Fibroblast of lung (primary cell): ENCODE data around the gene H6PD. TPM values are rescaled to one million over a fixed set of nuclear protein-coding genes. Genes with fewer than 3 reads are reported as not detected.

Source experiments
- DNase-seq, 2 donors: peaks; one replicate each; pipeline versions ENCODE4 v3.0.0 to v3.0.0-alpha.2; 2010; ENCODE audit warnings: low read depth in 2 of 2
- H2AFZ ChIP-seq: 2 replicates; pipeline ENCODE4 v1.5.1; 2012; ENCODE audit warnings: low read length, control low read depth, inconsistent platforms
- H3K27ac ChIP-seq: 2 replicates; pipeline ENCODE4 v1.5.1; 2011; ENCODE audit warnings: low read length, control low read depth; ENCODE audit not compliant: insufficient read depth
- H3K27me3 ChIP-seq: 2 replicates; pipeline ENCODE4 v1.5.1; 2011; ENCODE audit warnings: mild to moderate bottlenecking, low read length; ENCODE audit not compliant: control insufficient read depth, insufficient read depth
- H3K36me3 ChIP-seq: 2 replicates; pipeline ENCODE4 v1.5.1; 2011; ENCODE audit warnings: low read length; ENCODE audit not compliant: control insufficient read depth, insufficient read depth
- H3K4me1 ChIP-seq: 2 replicates; pipeline ENCODE4 v1.5.1; 2011; ENCODE audit warnings: low read length; ENCODE audit not compliant: control insufficient read depth, insufficient read depth; ENCODE audit errors: extremely low read depth
- H3K4me2 ChIP-seq: 2 replicates; pipeline ENCODE4 v1.5.1; 2011; ENCODE audit warnings: low read length, control low read depth; ENCODE audit not compliant: insufficient read depth; ENCODE audit errors: extremely low read depth
- H3K4me3 ChIP-seq, 4 experiments: fragments of 200-600 bp in 1 of 4; sonication (generic) in 1 of 4; replicated peaks in 1 of 4; 2 replicates each; pipeline ENCODE4 v1.5.1; 2011 to 2016; ENCODE audit warnings: low read length in 4 of 4, low read depth in 3 of 4, mild to moderate bottlenecking in 3 of 4, control low read depth in 2 of 4, inconsistent platforms in 1 of 4, mixed read lengths in 1 of 4; ENCODE audit not compliant: insufficient read depth in 1 of 4; ENCODE audit errors: control extremely low read depth in 1 of 4
- H3K79me2 ChIP-seq: 2 replicates; pipeline ENCODE4 v1.5.1; 2012; ENCODE audit warnings: mild to moderate bottlenecking, low read length, inconsistent platforms; ENCODE audit not compliant: control insufficient read depth, insufficient read depth
- H3K9ac ChIP-seq: 2 replicates; pipeline ENCODE4 v1.5.1; 2011; ENCODE audit warnings: mild to moderate bottlenecking, low read length, control low read depth; ENCODE audit not compliant: insufficient read depth
- H3K9me3 ChIP-seq: 2 replicates; pipeline ENCODE4 v1.5.1; 2012; ENCODE audit warnings: low read depth, low read length; ENCODE audit not compliant: control insufficient read depth, insufficient read depth
- H4K20me1 ChIP-seq: 2 replicates; pipeline ENCODE4 v1.5.1; 2011; ENCODE audit warnings: low read length; ENCODE audit not compliant: control insufficient read depth, insufficient read depth; ENCODE audit errors: extremely low read depth
- EZH2 ChIP-seq: IDR thresholded peaks from 2 replicates; pipeline ENCODE4 v1.5.1; 2012; ENCODE audit warnings: low read length, control low read depth, mild to moderate bottlenecking; ENCODE audit errors: missing control alignments
- polyA plus RNA-seq, 2 donors: library from polyadenylated mRNA; depleted of rRNA in 1 of 2; stranded (reverse) in 1 of 2; unstranded in 1 of 2; fragments of >200 nt; gene quantifications; 2 replicates each; pipeline ENCODE4 v1.2.1, GENCODE V29; 2011 to 2012; ENCODE audit warnings: missing spikeins in 1 of 2
- total RNA-seq: library from RNA; depleted of rRNA; stranded (reverse); fragments of >200 nt; gene quantifications from 2 replicates; pipeline ENCODE4 v1.2.1, GENCODE V29; 2014
- TF ChIP-seq, protein P1 (sequence below), 2 donors: IDR thresholded peaks in 1 of 2; conservative IDR thresholded peaks in 1 of 2; 1 replicate in 1 of 2; 2 replicates in 1 of 2; pipeline ENCODE4 v1.5.1; 2011 to 2012; ENCODE audit warnings: low read length in 2 of 2, control low read depth in 1 of 2, inconsistent platforms in 1 of 2, low read depth in 1 of 2, mild to moderate bottlenecking in 1 of 2

Gene H6PD
- total and polyA plus RNA-seq, 2 donors (not counting 1 experiment from before 2014, with no cell fraction given), result 15.2 to 23.5 TPM

DNA sequence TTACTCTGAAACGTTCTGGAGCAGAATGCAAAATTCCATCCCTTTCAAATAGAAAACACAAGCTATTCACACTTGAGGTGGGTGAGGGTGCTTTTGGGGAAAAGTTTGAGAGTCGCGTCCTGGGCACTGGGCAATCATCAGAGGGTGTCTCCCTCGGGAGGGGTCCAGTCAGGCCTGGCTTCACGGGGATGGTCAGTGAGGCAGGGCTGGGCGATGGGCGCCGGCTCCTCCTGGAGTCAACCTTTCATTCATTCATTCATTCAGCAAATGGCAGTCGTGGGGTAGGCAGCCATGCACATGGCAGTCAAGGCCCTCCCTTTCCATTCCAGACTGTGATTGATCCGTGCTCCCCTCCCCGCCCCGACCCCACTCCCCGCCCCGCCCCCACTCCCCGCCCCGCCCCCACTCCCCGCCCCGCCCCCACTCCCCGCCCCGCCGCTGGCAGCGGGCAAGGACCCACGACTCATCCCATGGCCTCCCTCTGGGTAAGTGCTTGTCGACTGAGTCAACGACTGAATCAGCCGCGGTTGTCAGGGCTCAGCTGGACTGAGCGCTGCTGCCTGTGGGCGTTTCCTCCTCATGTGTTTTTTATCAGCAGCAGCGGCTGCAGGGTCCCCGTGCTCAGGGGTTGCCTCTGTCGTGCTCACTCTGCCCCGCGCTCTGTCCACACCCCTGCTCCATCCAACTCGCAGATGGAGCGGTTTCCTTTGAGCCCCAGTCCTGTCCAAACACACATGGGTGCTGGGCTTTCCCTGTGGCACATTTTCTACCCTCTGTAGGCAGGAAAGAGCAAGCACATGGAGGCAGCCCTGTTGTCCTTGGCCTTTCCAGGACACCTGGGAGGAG is 45.7 kb downstream of the H6PD start:
- Histone ChIP-seq H3K9ac (no peak overlapping the region), H2AFZ (peak overlapping the region; percentile 58), H3K4me2 (peak overlapping the region; percentile 34), H3K27ac (peak overlapping the region; percentile 91), H3K4me3 (no peak overlapping the region), H3K27me3 (no peaks in the 10 kb centered on the region), H3K9me3 (no peaks in the 10 kb centered on the region), H3K79me2 (no peaks in the 10 kb centered on the region), H3K4me1 (peaks cover 37% of the 10 kb centered on the region), H3K36me3 (no peaks in the 10 kb centered on the region), H4K20me1 (no peaks in the 10 kb centered on the region)
- TF ChIP-seq EZH2, result no peak
- TF ChIP-seq, protein P1, sequence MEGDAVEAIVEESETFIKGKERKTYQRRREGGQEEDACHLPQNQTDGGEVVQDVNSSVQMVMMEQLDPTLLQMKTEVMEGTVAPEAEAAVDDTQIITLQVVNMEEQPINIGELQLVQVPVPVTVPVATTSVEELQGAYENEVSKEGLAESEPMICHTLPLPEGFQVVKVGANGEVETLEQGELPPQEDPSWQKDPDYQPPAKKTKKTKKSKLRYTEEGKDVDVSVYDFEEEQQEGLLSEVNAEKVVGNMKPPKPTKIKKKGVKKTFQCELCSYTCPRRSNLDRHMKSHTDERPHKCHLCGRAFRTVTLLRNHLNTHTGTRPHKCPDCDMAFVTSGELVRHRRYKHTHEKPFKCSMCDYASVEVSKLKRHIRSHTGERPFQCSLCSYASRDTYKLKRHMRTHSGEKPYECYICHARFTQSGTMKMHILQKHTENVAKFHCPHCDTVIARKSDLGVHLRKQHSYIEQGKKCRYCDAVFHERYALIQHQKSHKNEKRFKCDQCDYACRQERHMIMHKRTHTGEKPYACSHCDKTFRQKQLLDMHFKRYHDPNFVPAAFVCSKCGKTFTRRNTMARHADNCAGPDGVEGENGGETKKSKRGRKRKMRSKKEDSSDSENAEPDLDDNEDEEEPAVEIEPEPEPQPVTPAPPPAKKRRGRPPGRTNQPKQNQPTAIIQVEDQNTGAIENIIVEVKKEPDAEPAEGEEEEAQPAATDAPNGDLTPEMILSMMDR (conservative IDR thresholded peaks at IDR 0.05 in 1 of 2, IDR thresholded peaks at IDR 0.05 in 1 of 2; ENCODE audit: low read depth in 1 of 2, low read length in 2 of 2), result peak in 1 of 2 donors; percentile 13
- DNase-seq, result peak; percentile 89 to 95

DNA sequence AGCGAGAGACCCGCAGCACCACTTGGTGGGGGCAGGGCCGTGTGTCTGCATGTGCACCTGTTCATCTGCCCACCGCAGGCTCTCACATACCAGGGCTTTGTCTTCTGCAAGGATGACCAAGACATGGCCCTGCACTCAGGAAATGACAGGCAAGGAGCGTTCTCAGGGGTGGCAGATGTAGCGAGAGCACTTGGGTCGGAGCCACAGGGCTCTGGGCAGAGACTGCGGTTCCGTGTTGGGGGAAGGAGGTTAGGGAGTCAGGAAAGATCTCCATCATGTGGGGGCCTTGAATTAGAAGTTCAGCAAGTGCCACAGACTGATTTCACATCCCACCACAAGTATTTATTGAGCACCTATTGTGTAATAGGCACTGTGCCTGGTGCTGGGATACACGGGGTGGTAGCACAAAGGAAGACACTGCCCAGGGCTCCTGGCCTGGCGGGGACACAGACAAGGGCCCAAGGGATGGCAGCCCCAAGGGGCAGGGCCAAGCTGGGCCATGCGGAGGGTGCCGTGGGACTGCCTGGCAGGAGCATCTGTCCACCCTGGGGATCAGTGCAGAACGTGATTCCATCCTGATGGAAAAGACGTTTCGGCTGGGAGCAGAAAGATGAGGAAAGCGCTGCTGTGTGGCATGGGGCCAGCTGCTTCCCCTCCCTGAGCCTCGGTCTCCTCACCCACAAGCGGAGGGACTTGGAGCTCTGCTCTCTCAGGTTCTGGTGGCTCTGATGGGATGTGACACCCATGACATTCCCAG is 46.7 kb downstream of the H6PD start:
- Histone ChIP-seq H3K27ac (peak overlapping the region; percentile 91), H3K79me2 (no peaks in the 10 kb centered on the region), H4K20me1 (no peaks in the 10 kb centered on the region), H3K9ac (no peak overlapping the region), H2AFZ (no peak overlapping the region), H3K4me1 (peaks cover 33% of the 10 kb centered on the region), H3K4me3 (no peak overlapping the region), H3K27me3 (no peaks in the 10 kb centered on the region), H3K36me3 (no peaks in the 10 kb centered on the region), H3K9me3 (no peaks in the 10 kb centered on the region), H3K4me2 (peak overlapping the region; percentile 32)
- DNase-seq, result peak in 1 of 2 donors; percentile 53
- TF ChIP-seq, protein P1 (conservative IDR thresholded peaks at IDR 0.05 in 1 of 2, IDR thresholded peaks at IDR 0.05 in 1 of 2; ENCODE audit: low read depth in 1 of 2, low read length in 2 of 2), result no peak
- TF ChIP-seq EZH2, result no peak

DNA sequence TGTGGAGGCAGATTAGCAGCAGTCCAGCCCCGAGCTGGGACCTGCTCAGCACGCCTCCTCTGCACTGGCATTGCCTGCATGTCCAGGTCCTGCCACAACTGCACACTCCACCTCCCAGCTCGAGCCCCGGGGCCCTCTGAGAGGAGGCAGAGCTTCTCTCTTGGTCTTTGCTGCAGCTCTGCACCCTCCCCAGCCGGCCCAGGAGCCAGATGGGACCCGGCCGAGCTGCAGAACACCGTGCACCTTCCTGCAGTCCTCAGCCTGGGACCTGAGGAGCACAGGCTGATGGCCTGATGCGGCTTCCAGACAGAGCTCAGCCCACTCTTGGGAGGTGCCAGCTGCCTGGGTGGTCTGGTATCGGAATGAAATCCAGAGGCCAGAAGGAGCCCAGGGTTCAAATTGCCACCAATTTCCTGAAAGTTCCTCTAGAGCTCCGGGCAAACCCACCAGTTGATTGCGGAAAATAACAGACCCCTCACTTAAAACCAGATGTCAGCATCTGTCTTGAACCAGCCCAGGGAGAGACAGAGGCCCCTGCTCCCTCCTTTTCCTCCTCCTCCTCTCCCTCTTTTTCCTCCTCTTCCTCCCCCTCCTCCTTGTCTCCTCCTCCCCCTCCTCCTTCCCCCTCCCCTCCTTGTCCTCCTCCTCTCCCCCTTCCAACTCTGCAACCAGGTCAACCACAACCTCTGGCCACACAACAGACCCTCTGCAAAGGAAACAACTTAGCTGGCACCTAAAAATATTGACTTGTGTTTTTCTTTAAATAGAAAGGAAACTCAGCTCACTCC is 47.5 kb downstream of the H6PD start:
- H3K27me3 ChIP-seq, result no peaks in the 10 kb centered on the region
- H3K4me2 ChIP-seq, result peak overlapping the region; percentile 32
- no peak for TF ChIP-seq EZH2
- TF ChIP-seq, protein P1 (conservative IDR thresholded peaks at IDR 0.05 in 1 of 2, IDR thresholded peaks at IDR 0.05 in 1 of 2; ENCODE audit: low read depth in 1 of 2, low read length in 2 of 2), result no peak
- H3K79me2 ChIP-seq, result no peaks in the 10 kb centered on the region
- H3K9me3 ChIP-seq, result no peaks in the 10 kb centered on the region
- H3K4me3 ChIP-seq, result no peak overlapping the region
- peak overlapping the region; percentile 91 for H3K27ac ChIP-seq
- H3K9ac ChIP-seq, result no peak overlapping the region
- H3K4me1 ChIP-seq, result peaks cover 33% of the 10 kb centered on the region
- no peaks in the 10 kb centered on the region for H3K36me3 ChIP-seq
- H4K20me1 ChIP-seq, result no peaks in the 10 kb centered on the region
- no peak for DNase-seq
- H2AFZ ChIP-seq, result no peak overlapping the region
